HFFc6 (cell line): Measurements from ENCODE around the gene TTPAL. TPM values are rescaled to one million over a fixed set of nuclear protein-coding genes. Genes with fewer than 3 reads are reported as not detected.
"Not testable (repeated sequence)": the region's sequence is repeated elsewhere in the genome, so short reads cannot be mapped to it uniquely, and the experiment has no call there.

Experiments used
- DNase-seq: peaks from one replicate; pipeline ENCODE4 v3.0.0-alpha.2; 2018
- H3K27ac Mint-ChIP-seq: 2 replicates; pipeline ENCODE4 v1.8.0; 2020; ENCODE audit warnings: mild to moderate bottlenecking, mixed read lengths
- H3K27me3 Mint-ChIP-seq: 2 replicates; pipeline ENCODE4 v1.8.0; 2021; ENCODE audit warnings: mild to moderate bottlenecking, moderate library complexity, mixed read lengths; ENCODE audit not compliant: insufficient read depth
- H3K36me3 Mint-ChIP-seq: 2 replicates; pipeline ENCODE4 v1.8.0; 2021; ENCODE audit warnings: low read depth, mixed read lengths
- H3K4me1 Mint-ChIP-seq: 2 replicates; pipeline ENCODE4 v1.8.0; 2020; ENCODE audit warnings: low read depth, mixed read lengths
- H3K4me3 Mint-ChIP-seq: 2 replicates; pipeline ENCODE4 v1.8.0; 2020; ENCODE audit warnings: mild to moderate bottlenecking, moderate library complexity, mixed read lengths
- H3K9me3 Mint-ChIP-seq: 2 replicates; pipeline ENCODE4 v1.8.0; 2020; ENCODE audit warnings: mild to moderate bottlenecking, mixed read lengths
- CTCF ChIP-seq: fragments of 200-600 bp; sonication (generic); IDR thresholded peaks from 2 replicates; pipeline ENCODE4 v1.5.0; 2021; ENCODE audit warnings: antibody characterized with exemption, mild to moderate bottlenecking
- total RNA-seq, 6 experiments: library from RNA; stranded (reverse); fragmentation: NEBNext Ultra II Directional; extraction: Animal tissue kit (Norgen Biotek cat#: 25700); gene quantifications; 2 replicates in 1 of 6; 3 replicates in 5 of 6; pipeline ENCODE4 v1.2.3, GENCODE V29; 2021

Gene TTPAL
- total RNA-seq, 6 experiments from 2014 or later: 28.7 to 38.7 (median 35.2) TPM

- Mint-ChIP-seq H3K36me3 (no peaks in the 10 kb centered on the region), H3K27ac (no peak overlapping the region), H3K4me3 (no peak overlapping the region), H3K4me1 (no peaks in the 10 kb centered on the region), H3K27me3 (peaks cover 30% of the 10 kb centered on the region), H3K9me3 (no peaks in the 10 kb centered on the region)
- TF ChIP-seq CTCF: no peak
- DNase-seq: no peak
These were observed 10.6 kb upstream of the TTPAL start for GRCh38 chr20:44465001-44465560.

GRCh38 chr20:44467289-44467883, 8.3 kb upstream of the TTPAL start:
- Mint-ChIP-seq H3K4me1 (no peaks in the 10 kb centered on the region), H3K9me3 (no peaks in the 10 kb centered on the region), H3K36me3 (no peaks in the 10 kb centered on the region), H3K27ac (no peak overlapping the region), H3K4me3 (no peak overlapping the region), H3K27me3 (peaks cover 37% of the 10 kb centered on the region)
- DNase-seq: no peak
- TF ChIP-seq CTCF: no peak

- no peak for DNase-seq
These were observed 7.5 kb upstream of the TTPAL start for GRCh38 chr20:44468044-44468782.

GRCh38 chr20:44470327-44470726, 5.3 kb upstream of the TTPAL start:
- no peak overlapping the region for H3K4me3 Mint-ChIP-seq
- peaks cover 6% of the 10 kb centered on the region for H3K4me1 Mint-ChIP-seq
- no peak overlapping the region for H3K27ac Mint-ChIP-seq
- no peaks in the 10 kb centered on the region for H3K9me3 Mint-ChIP-seq
- no peak for TF ChIP-seq CTCF
- no peak for DNase-seq
- no peaks in the 10 kb centered on the region for H3K36me3 Mint-ChIP-seq
- H3K27me3 Mint-ChIP-seq: peaks cover 26% of the 10 kb centered on the region

More at GRCh38 chr20:44468044-44468782, 7.5 kb upstream of the TTPAL start:
- Mint-ChIP-seq H3K27me3 (peaks cover 35% of the 10 kb centered on the region), H3K4me3 (no peak overlapping the region), H3K27ac (no peak overlapping the region), H3K9me3 (no peaks in the 10 kb centered on the region), H3K4me1 (no peaks in the 10 kb centered on the region), H3K36me3 (no peaks in the 10 kb centered on the region)
- no peak for TF ChIP-seq CTCF

- H3K9me3 Mint-ChIP-seq: no peaks in the 10 kb centered on the region
- peak; percentile 69 for TF ChIP-seq CTCF
- H3K4me3 Mint-ChIP-seq: no peak overlapping the region
- no peaks in the 10 kb centered on the region for H3K36me3 Mint-ChIP-seq
- peaks cover 14% of the 10 kb centered on the region for H3K4me1 Mint-ChIP-seq
- DNase-seq: peak; percentile 54
- H3K27me3 Mint-ChIP-seq: peaks cover 19% of the 10 kb centered on the region
- H3K27ac Mint-ChIP-seq: no peak overlapping the region
These were observed 4.2 kb upstream of the TTPAL start for GRCh38 chr20:44471481-44471882.

GRCh38 chr20:44472283-44472682, 3.4 kb upstream of the TTPAL start:
- not testable (repeated sequence) for H3K4me3 Mint-ChIP-seq, H3K36me3 Mint-ChIP-seq, H3K9me3 Mint-ChIP-seq, H3K27ac Mint-ChIP-seq, DNase-seq
- Mint-ChIP-seq H3K27me3 (peaks cover 14% of the 10 kb centered on the region; the same call in 1 of the 2 replicates), H3K4me1 (peaks cover 22% of the 10 kb centered on the region)
